ENCODE results near the gene SLC22A17.
A peak's percentile ranks its signal among the peaks of the same experiment; 100 is the strongest.

The SLC22A17 gene

GRCh38 chr14:23308721-23309445 is 43.8 kb downstream of the SLC22A17 start:
- no peak for DNase-seq (ENCODE audit: low spot score)

DNA sequence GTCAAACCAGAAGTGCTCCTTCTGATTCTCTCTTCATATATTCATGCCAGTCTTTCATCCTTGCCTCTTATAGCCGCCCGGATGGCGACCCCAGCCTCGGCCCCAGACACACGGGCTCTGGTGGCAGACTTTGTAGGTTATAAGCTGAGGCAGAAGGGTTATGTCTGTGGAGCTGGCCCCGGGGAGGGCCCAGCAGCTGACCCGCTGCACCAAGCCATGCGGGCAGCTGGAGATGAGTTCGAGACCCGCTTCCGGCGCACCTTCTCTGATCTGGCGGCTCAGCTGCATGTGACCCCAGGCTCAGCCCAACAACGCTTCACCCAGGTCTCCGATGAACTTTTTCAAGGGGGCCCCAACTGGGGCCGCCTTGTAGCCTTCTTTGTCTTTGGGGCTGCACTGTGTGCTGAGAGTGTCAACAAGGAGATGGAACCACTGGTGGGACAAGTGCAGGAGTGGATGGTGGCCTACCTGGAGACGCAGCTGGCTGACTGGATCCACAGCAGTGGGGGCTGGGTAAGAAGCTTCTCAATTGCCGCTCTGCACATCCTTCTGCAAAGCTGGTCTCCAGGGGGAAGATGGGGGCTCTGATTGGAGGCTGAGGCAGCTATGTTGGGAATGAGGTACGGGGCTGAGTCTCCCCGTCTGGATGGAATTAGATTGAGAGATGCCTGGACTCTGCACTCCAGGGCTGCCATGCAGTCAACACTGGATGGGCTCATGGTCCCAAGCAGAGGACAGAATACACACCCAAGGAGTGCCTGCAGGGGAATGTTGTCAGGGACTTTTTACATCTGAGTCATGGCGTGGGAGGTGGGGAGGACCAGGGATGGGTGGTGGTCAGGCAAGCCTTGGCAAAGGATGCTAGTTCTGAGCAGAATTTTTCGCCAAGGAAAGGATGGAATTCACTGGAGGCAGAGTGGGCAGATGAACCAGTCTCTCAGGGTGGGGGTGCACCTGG is 44.7 kb downstream of the SLC22A17 start:
- DNase-seq (ENCODE audit: low spot score): no peak

DNA sequence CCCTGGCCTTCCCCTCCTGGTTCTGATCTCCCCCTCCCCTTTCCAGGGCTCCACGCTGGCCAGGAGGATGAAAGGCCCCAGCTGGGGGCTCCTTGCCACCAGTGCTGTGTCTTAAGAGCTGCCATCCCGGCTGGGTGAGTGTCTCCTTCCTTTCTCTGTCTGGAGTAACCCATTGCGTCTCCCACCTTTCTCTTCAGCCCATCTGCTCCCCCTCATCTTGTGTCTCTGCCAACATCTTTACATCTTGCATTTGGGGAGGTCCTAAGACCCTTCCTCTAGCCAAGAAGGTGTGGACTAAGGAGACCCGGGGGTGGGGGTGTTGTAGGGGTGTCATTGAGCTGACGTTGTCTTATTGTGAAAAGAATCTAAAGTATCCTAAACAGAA is 45.5 kb downstream of the SLC22A17 start:
- no peak for DNase-seq (ENCODE audit: low spot score)

- DNase-seq (ENCODE audit: low spot score): peak; percentile 86
Observed at GRCh38 chr14:23306412-23307145, 46.1 kb downstream of the SLC22A17 start, which contains the start of gene BCL2L2. Gene BCL2L2, plus strand, starts transcription at chr14:23306833. Its CDS starts 935 bp downstream, at chr14:23307768.

- peak; percentile 85 for DNase-seq (ENCODE audit: low spot score)
Observed at GRCh38 chr14:23302290-23303225, 50.1 kb downstream of the SLC22A17 start, which contains the start of gene PPP1R3E. Gene PPP1R3E, minus strand, starts transcription at chr14:23302859. Its CDS starts 283 bp downstream, at chr14:23302576.

DNA sequence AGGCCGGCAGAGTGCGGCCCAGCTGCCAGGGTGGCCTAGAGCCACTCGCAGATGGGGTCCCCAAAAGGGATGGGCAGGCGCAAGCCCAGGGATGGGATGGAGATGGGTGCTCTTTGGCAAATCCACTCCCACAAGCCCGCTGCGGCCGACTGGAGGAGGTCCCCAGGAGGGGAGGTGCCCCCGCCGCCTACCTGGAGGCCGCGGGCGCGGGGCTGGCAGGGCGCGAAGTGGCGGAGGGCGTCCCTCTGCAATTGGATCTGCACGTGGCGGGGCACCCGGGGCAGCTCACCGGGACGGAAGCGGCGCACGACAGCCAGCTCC is 50.8 kb downstream of the SLC22A17 start:
- DNase-seq (ENCODE audit: low spot score): no peak

DNA sequence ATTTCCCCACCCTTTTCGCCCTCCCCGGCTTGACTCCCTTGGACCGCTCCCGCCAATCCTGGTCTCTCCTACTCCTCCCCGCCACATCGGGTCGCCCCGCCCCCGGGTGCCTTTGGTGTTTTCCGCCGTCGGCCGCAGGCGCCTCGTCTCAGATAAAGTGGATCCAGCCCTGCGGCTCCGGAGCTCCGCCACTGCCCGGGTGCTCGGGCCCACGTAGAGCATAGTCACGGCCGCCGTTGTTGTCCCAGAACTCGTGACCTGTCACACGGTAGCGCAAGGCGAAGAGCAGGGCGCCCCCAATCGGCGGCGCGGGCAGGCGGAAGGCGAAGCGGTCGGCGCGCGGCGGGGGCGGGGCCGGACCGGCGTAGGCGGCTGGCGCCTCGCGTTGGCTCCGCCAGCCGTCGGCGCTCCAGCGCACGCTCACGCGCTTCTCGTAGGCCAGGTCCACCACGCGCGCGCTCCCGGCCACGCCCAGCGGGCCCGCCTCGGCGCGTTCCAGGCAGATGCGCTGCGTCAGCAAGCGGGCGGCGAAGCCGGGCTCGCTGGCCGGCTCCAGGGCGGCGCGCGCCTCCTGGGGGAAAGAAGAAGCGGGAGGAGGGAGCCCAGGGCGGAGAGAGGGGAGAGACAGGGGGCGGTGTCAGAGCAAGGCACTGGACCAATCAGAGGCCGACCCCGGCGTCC is 51.3 kb downstream of the SLC22A17 start:
- DNase-seq (ENCODE audit: low spot score): peak; percentile 98

GRCh38 chr14:23300687-23301223 is 51.9 kb downstream of the SLC22A17 start:
- no peak for DNase-seq (ENCODE audit: low spot score)

DNA sequence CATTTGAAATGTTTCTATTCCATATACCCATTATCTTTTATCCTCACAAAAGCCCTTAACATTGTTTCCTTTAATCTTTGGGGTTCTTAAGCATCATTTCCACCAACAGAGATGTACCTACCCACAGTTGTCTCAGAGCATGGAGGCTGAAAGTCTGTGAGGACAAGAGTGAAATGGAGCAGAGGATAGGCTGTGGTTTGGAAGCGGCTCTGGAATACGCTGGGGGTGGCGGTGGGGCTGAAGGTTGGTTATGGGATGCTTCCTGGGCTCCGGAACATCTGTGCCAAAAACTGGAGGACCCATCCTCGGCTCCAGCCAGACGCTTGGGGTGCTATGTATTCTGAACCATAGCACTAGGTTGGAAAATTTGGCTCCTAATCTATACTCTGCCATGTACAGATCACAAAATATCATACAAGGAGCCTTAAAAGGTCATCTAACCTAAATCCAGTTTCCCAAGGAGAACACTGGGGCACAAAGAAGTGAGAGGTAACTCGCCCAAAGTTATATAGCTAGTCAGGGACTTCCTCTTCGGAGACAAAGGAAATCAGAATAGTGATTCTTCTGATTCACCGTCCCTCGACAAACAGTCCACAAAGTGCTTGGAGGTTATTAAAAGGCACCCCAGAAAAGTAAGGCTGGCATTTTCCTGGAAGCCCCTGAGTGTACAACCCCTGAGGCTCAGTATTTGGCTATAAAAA is 52.6 kb downstream of the SLC22A17 start:
- DNase-seq (ENCODE audit: low spot score): no peak

DNA sequence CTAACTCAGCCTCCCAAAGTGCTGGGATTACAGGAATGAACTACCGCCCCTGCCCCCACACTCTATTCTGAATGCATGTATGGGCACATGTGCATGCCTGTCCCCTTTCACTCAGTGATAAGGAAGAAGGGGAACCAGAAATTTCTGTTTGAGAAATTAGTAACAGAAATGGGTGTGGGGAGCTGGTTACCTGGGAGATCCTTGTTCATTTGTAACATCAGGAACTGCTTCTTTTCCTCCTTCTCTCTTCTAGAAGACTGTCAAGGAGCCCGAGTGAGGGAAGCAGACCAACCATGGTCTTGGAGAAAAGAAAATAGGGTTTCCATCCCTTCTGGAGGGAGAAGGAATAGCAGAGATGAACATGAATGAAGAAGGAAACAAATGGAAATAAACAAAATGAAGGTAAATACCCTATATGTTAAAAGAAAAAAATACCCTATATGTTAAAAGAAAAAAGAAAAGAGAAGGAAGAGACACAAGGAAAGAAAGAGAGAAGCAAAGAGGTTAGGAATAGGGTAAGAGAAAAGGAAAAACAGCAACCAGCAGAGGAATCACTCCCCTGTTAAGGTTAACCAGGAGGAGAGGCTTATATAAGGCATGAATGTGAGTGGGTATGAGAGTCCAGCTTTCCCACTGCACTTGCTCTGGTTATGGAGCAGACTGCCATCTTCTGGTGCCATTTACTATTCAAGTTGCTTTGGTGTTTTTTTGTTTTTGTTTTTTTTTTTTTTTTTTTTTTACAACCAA is 53.3 kb downstream of the SLC22A17 start:
- DNase-seq (ENCODE audit: low spot score): peak; percentile 42

DNA sequence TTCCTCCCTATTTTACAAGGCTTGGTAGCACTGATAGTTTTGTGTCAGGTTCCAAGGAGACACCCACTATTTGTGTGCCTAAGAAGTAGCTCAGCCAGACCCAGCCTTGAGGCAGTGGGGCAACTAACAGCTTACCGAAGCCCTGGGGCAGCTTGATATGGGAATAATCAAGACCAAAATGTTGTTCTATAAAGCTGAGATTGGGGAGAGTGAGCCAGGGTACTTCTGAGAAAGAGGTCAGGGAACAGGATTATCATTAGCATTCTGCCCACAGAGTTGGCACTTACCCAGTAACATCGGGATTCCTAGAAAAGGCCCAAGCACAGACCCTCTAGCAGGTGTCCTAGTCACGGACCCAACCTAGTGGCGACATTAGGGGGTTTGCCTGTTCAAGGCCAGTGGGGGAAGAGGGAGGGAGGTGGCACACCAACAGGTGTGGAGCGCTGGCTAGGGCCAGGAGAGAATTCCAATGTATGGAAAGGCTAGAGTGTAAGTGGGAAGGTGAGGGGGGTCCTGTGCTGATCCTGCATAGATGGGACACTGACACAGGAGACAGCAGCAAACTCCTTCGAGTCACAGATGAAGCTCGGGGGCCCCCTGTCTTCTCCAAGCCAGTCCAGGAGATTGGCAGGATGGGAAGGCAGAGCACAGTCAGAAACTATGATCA is 54.9 kb downstream of the SLC22A17 start:
- DNase-seq (ENCODE audit: low spot score): no peak

GRCh38 chr14:23297096-23297495 is 55.6 kb downstream of the SLC22A17 start:
- no peak for DNase-seq (ENCODE audit: low spot score)

Small RNAs within 50 kb of the gene (small RNA-seq; reads per million reads assigned to genes)
- gene MIR208A: 0 reads per million in 2 experiments
